Epidermal melanocyte (primary cell): Measurements from ENCODE around the gene AK8.

Experiments used
- DNase-seq: peaks from one replicate; pipeline ENCODE4 v3.0.0; 2011; ENCODE audit warnings: low spot score; ENCODE audit not compliant: insufficient read length

Gene AK8

GRCh38 chr9:132826621-132827365 lies 51.3 kb downstream of the AK8 start:
- no peak for DNase-seq

- no peak for DNase-seq
These were observed 52.0 kb downstream of the AK8 start for GRCh38 chr9:132826131-132826530.

DNA sequence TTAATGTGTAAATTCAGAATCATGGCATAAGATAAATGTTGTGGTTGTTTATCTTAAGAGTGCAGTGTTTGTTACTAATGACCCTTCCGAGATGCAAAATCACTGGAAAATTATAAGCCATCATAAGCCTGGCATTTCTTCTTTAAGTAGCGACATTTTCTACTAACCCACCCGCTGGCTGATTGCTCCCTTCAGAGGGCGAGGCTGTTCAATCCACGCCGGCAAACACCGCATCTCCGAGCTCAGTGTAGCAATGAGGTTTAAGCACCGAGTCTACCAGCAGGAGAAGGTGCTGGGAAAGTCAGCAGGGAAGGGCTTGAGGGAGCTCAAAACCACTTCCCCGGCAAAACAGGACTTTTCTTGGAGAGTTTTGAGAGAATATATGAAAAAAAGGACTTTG lies 52.7 kb downstream of the AK8 start:
- DNase-seq, result no peak

- no peak for DNase-seq
These were observed 53.1 kb downstream of the AK8 start for GRCh38 chr9:132824951-132825350.

DNA sequence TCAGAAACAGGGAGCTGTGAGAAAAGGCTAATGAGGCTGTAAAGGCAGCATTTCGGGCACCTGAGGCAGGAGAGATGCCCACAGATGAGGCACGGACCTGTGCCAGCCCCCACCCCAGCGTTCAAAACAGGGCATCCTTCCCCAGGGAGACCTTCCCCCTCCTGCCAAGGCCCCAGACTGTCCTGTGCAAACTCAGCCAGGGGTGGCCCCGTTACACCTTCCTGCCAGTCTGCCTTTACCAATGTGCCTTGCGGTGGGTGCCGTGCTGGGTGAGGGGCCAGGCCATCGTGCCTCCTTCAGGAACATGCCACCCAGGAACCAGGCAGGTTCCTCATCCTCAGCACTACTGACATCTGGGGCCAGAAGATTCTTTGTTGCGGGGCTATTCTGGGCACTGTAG lies 53.9 kb downstream of the AK8 start:
- DNase-seq, result no peak

DNA sequence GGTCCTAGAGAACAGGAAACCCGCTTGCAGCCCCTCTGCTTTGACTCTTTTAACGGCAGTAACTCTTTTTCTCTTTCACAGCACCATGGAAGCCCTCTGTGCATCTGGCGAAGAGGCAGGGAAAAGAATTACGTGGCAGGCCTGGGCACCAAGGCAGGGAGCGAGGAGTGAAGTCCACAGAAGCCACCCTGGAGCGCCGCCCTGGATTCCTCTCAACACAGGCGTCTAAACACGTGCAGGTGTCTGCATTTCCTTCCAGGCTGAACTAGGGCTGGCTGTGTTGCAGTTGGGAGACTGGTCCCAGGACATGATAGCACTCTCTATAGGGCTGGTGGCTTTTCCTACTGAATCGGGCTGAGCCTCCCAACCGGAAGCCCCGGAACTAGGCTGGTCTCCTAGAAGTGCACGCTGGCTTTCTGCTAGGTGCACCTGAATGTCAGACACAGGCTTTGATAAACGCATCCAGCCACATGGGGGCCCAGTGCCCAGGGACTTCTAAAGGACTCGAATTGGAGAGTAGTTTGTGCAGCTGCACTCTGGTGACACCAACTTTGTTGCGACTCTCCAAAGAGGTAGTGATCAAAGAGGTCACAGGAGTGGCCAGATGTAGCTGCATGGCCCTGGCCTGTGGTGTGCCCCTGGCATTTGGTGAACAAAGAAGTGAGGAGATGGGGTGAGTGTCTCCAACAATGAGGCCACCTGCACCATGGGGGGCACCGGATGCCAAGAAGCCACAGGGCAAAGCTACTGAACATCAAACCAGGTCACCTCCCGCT lies 54.5 kb downstream of the AK8 start:
- no peak for DNase-seq

- DNase-seq, result no peak
These were observed 57.7 kb downstream of the AK8 start for GRCh38 chr9:132820169-132820944.

- no peak for DNase-seq
These were observed 59.5 kb downstream of the AK8 start for GRCh38 chr9:132818588-132818987.

DNA sequence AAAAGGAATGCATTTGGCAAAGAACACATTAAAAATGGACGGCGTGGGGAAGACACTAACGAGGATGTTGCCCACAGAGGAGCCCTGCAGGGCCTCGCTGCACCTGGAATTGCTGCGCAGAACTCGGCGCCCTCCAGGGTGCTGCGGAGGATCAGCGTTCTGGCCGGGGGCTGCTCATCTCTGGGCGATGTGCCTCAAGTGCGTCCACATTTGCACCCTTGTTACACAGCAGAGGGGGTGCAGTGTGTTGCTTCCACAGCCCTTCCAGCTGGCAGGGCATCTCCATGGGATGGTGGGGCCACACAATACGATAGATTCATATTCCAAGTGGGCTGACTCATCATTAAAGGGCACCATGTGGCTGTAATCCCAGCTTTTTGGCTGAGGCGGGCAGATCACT lies 63.1 kb downstream of the AK8 start:
- no peak for DNase-seq

- no peak for DNase-seq
These were observed 64.8 kb downstream of the AK8 start for GRCh38 chr9:132813115-132813771.

GRCh38 chr9:132811985-132812384 lies 66.1 kb downstream of the AK8 start:
- no peak for DNase-seq

GRCh38 chr9:132810314-132810713 lies 67.8 kb downstream of the AK8 start:
- no peak for DNase-seq

DNA sequence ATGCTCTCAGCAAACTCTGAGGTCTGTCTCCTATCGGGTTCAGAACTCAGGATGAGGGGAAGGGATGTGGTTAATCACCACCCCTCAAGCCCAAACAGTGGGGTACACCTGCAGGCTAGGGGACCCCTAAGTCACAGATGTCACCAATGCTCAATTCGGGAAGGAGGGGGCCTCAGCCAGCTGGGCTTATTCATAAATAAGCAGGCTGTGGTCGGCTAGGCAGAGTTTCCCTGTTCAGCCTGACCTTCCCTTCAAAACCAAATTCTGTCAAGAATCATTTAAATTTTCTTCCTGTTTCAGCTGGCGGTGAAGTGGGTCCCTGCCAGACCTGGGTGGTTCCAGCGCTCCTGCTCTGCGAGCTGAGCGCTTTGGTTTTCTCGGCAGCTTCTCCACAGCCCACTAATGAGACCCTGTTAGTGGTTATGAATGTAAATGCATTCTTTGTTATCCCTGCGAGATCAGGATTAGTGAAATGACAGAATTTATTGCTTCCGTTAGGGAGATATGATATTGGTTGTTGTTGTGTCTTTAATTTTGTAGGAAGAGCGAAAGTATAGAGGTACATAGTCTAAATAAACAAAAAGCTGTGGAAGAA lies 68.3 kb downstream of the AK8 start:
- DNase-seq, result no peak

- DNase-seq, result no peak
These were observed 69.4 kb downstream of the AK8 start for GRCh38 chr9:132808645-132809044.

DNA sequence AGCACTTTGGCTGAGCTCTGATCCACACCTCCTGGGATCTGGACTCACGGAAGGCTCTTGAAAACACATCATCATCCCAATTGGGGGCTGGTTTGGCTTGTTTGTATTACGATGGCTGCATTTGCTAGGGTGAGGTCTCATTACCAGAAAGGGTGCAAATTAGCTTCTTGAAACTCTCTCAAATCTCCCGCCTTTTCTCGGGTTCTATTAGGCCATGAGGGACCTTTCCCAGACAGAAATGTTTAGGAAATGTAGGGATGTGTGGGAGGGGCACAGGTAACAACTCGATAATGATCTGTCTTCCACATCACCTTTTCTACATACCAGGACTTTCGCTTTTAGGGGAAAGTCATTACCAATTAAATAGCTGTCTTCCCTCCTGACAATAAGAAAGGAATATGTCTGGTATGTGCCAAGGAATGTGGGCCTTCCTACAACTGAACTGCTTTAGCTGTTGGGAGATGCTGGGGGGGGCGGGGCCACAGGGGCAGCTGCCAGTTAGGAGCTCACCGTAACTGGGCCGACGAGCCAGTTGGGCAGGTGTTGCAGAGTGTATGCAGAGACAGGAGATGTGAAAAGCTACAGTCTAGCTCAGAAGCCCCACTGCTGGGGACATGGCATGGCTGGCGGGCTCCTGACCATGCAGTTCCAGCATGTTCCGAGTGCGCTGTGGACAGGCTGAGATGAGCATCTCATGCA lies 71.2 kb downstream of the AK8 start:
- no peak for DNase-seq

DNA sequence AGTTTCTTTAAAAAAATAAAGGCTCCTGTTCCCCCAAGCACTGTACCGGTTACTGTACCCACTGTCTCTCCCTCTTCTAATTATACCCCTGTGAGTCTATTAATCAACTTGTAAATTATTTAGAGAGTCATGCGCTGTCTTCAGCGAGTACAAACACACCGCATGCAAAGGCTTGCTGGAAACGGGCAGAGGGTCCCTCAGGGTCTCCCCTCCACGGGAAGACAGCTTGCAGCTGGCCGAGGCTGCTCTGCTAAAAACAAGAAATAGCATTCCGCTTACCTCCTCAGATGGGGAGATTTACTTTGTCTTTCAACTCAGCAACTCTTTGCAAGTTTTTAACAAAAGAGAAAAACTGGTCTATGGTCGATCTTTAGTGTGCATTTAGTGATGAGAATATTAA lies 71.8 kb downstream of the AK8 start:
- DNase-seq, result no peak

DNA sequence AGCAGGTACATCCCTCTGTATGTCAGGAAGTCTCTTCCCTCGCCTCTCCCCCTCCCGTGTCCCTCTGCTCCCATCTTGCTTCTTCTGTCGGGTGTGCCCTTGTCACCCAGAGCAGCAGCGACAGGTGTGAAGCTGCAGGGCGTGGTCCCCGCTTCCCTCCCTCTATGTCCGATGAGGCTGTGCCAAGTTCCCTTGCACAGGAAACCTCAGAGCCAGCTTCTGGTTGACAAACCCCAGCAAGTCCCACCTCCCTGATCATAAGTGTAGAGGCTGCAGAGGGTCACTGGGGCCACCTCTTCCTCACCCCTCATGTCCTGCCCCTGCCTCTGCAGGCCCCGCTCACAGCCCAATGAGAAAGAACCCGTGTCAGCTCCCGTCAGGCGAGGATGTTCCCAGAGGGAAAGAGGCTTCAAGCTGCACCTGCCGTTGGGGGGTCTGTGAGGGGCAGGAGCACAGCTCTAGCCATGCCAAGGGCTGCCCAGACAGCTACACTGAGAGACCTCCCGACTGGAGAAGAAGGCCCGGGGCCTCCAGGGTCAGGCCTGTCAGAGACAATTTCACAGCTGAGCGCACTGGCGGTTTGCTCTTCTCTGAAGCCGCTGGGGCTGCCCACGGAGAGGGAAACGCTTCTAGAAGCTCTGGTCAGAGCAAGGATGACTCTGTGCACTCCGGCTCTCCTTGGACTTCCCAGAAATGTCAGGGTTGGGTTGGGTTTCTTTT lies 73.3 kb downstream of the AK8 start:
- DNase-seq, result no peak

DNA sequence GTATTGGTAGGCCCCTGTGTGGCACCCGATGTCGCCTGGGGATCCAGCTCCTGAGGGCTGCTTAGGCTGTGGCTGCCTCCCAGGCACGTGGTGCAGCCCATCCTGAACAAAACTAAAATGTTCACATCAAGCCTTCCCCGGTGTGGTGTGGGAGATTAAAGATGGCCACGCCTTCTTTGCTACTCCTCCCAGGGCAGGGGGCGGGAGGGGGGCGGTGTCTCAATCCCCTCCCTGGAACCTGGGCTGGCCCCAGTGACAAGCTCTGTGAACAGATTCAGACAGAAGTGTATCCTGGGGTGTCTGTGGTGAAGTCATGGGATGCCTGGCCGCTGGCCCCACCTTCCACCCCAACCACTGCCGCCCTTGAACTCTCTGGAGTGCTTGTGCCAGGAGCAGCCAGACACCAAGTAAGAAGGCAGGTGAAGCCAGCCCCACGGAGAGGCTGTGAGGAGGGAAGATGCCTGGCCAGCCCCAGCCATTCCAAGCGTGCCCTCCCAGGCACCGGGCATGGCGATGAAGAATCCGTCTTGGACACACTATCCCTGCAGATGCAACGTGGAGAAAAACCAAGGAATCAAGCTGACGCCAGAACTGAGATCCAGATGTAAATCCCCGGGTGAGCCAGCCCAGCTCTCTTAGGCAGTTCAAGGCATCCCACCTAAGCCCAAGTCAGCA lies 75.8 kb downstream of the AK8 start:
- DNase-seq, result no peak

GRCh38 chr9:132801659-132802058 lies 76.4 kb downstream of the AK8 start:
- no peak for DNase-seq
